Upper lobe of left lung (tissue), 6 donors: ENCODE measurements around the gene FAM83D. TPM values are rescaled to one million over a fixed set of nuclear protein-coding genes. Genes with fewer than 3 reads are reported as not detected.

Experiments used
- ATAC-seq, 2 donors: fragments of 200-7000 bp; cut with Tn5 transposase; one replicate each; pipeline ENCODE4 v1.9.1; 2022; ENCODE audit warnings: mild to moderate bottlenecking in 2 of 2, moderate library complexity in 2 of 2; ENCODE audit not compliant: low FRiP score in 2 of 2
- DNase-seq, 2 donors: peaks; one replicate each; pipeline ENCODE4 v3.0.0-alpha.2; 2019 to 2020
- H3K27ac ChIP-seq, 4 donors: fragments of 200-600 bp; sonication (generic); one replicate each; pipeline ENCODE4 v1.5.1; 2016 to 2019
- H3K27me3 ChIP-seq, 4 donors: fragments of 200-600 bp; sonication (generic); one replicate each; pipeline ENCODE4 v1.5.1; 2017 to 2019
- H3K36me3 ChIP-seq, 4 donors: fragments of 200-600 bp; sonication (generic); one replicate each; pipeline ENCODE4 v1.5.1; 2016 to 2019
- H3K4me1 ChIP-seq, 4 donors: fragments of 200-600 bp; sonication (generic); one replicate each; pipeline ENCODE4 v1.5.1; 2018 to 2019
- H3K4me3 ChIP-seq, 4 donors: fragments of 200-600 bp; sonication (generic); one replicate each; pipeline ENCODE4 v1.5.1; 2017 to 2019; ENCODE audit warnings: mild to moderate bottlenecking in 2 of 4, moderate library complexity in 1 of 4
- H3K9me3 ChIP-seq, 4 donors: fragments of 200-600 bp; sonication (generic); one replicate each; pipeline ENCODE4 v1.5.1; 2018 to 2019
- CTCF ChIP-seq, 6 experiments: fragments of 450-650 bp in 4 of 6; fragments of 200-600 bp in 2 of 6; sonication (generic) in 2 of 6; IDR thresholded peaks; one replicate each; pipeline ENCODE4 v1.5.1; 2016 to 2019; ENCODE audit warnings: antibody characterized with exemption in 6 of 6
- EP300 ChIP-seq, 4 donors: sonication (generic); formaldehyde crosslinking; IDR thresholded peaks; one replicate each; pipeline ENCODE4 v1.5.1; 2017; ENCODE audit warnings: antibody characterized with exemption in 4 of 4, control low read depth in 2 of 4
- POLR2A ChIP-seq, 4 donors: fragments of 450-650 bp; IDR thresholded peaks; one replicate each; pipeline ENCODE4 v1.5.1; 2016 to 2017; ENCODE audit warnings: antibody characterized with exemption in 4 of 4, mild to moderate bottlenecking in 2 of 4
- POLR2AphosphoS5 ChIP-seq, 2 donors: sonication (generic); formaldehyde crosslinking; IDR thresholded peaks; one replicate each; pipeline ENCODE4 v1.5.1; 2017; ENCODE audit warnings: antibody characterized with exemption in 2 of 2
- WGBS, 2 donors: methylation state at CpG; one replicate each; pipeline ENCODE4 v1.1.5; 2017 to 2018; 5-methylcytosine and 5-hydroxymethylcytosine counted together
- total RNA-seq, 6 donors: library from RNA; depleted of rRNA in 4 of 6; stranded (reverse); fragments of >200 nt in 4 of 6; gene quantifications; one replicate each; pipeline versions ENCODE4 v1.1.0 to v1.2.1, GENCODE V29; 2016 to 2021
- donor health status: DM: no; HTN: no; CAD: no; lungs with moderate emphysema.
- donor health status: DM: no; HTN: yes; CAD: no; lungs with severe emphysema.

Gene FAM83D
- total RNA-seq, 6 donors from 2014 or later: 1.0 to 4.8 (median 3.0) TPM

- no peaks in the 10 kb centered on the region for H3K27me3 ChIP-seq
- 74 to 83% methylated on average over 8 to 9 of the region's 9 CpGs for WGBS, 2 donors
- DNase-seq (no peak), ATAC-seq (no peak)
- H3K4me3 ChIP-seq: no peak overlapping the region
- no peaks in the 10 kb centered on the region for H3K36me3 ChIP-seq
- H3K4me1 ChIP-seq: peaks cover 7 to 16% (median 12%) of the 10 kb centered on the region in 4 donors
- TF ChIP-seq POLR2AphosphoS5 (IDR thresholded peaks at IDR 0.05) (no peak), CTCF (IDR thresholded peaks at IDR 0.05) (no peak), EP300 (IDR thresholded peaks at IDR 0.05) (no peak), POLR2A (IDR thresholded peaks at IDR 0.05) (no peak)
- no peaks in the 10 kb centered on the region for H3K9me3 ChIP-seq
- no peak overlapping the region for H3K27ac ChIP-seq
These were observed 30.9 kb upstream of the FAM83D start for GRCh38 chr20:38895098-38895949.

- no peak overlapping the region for H3K27ac ChIP-seq
- no peak for TF ChIP-seq EP300 (IDR thresholded peaks at IDR 0.05)
- no peak for TF ChIP-seq POLR2A (IDR thresholded peaks at IDR 0.05)
- TF ChIP-seq POLR2AphosphoS5 (IDR thresholded peaks at IDR 0.05): no peak
- no peak for TF ChIP-seq CTCF (IDR thresholded peaks at IDR 0.05)
- no peaks in the 10 kb centered on the region for H3K36me3 ChIP-seq
- H3K9me3 ChIP-seq: no peaks in the 10 kb centered on the region
- H3K4me3 ChIP-seq: no peak overlapping the region
- ATAC-seq (no peak), DNase-seq (no peak)
- peaks cover 7 to 16% (median 12%) of the 10 kb centered on the region in 4 donors for H3K4me1 ChIP-seq
- no peaks in the 10 kb centered on the region for H3K27me3 ChIP-seq
These were observed 30.1 kb upstream of the FAM83D start for GRCh38 chr20:38896009-38896594.

- ATAC-seq (no peak), DNase-seq (no peak)
- no peak overlapping the region for H3K4me3 ChIP-seq
- H3K36me3 ChIP-seq: peaks cover 0 to 5% (median 0%) of the 10 kb centered on the region in 4 donors
- WGBS, 2 donors: 87 to 88% methylated on average over 4 of the region's 4 CpGs
- no peak overlapping the region for H3K27ac ChIP-seq
- H3K27me3 ChIP-seq: no peaks in the 10 kb centered on the region
- peaks cover 7 to 16% (median 12%) of the 10 kb centered on the region in 4 donors for H3K4me1 ChIP-seq
- TF ChIP-seq POLR2AphosphoS5 (IDR thresholded peaks at IDR 0.05) (no peak), POLR2A (IDR thresholded peaks at IDR 0.05) (no peak), CTCF (IDR thresholded peaks at IDR 0.05) (no peak), EP300 (IDR thresholded peaks at IDR 0.05) (no peak)
- H3K9me3 ChIP-seq: no peaks in the 10 kb centered on the region
These were observed 28.9 kb upstream of the FAM83D start for GRCh38 chr20:38897267-38897666.

GRCh38 chr20:38900606-38901005 is 25.6 kb upstream of the FAM83D start:
- TF ChIP-seq POLR2AphosphoS5 (IDR thresholded peaks at IDR 0.05) (no peak), POLR2A (IDR thresholded peaks at IDR 0.05) (no peak), CTCF (IDR thresholded peaks at IDR 0.05) (no peak), EP300 (IDR thresholded peaks at IDR 0.05) (no peak)
- H3K27ac ChIP-seq: no peak overlapping the region
- H3K9me3 ChIP-seq: peaks cover 0 to 6% (median 3%) of the 10 kb centered on the region in 4 donors
- ATAC-seq (no peak), DNase-seq (no peak)
- H3K36me3 ChIP-seq: peaks cover 0 to 34% (median 3%) of the 10 kb centered on the region in 4 donors
- WGBS, 2 donors: 83 to 89% methylated on average over 10 to 13 of the region's 13 CpGs
- H3K4me1 ChIP-seq: no peaks in the 10 kb centered on the region
- no peaks in the 10 kb centered on the region for H3K27me3 ChIP-seq
- H3K4me3 ChIP-seq: no peak overlapping the region
